GM12878 (cell line): ENCODE results near the gene MSH3. TPM values are rescaled to one million over a fixed set of nuclear protein-coding genes. Genes with fewer than 3 reads are reported as not detected.

ENCODE experiments used
- ATAC-seq: fragments of 200-7000 bp; cut with Tn5 transposase; 3 replicates; pipeline ENCODE4 v1.9.1; 2020; ENCODE audit warnings: mild to moderate bottlenecking, moderate library complexity
- BruUV-seq: library from RNA; stranded (reverse); fragments of 400-500 nt; replicated peaks from 2 replicates; lab custom pipeline; 2021; lab: Mats Ljungman, UMichigan
- CTCF ChIA-PET: fragments of 300-600 bp; sonication (Branson Sonifier 250); formaldehyde crosslinking; extraction: SDS; loops from one replicate; lab custom pipeline; 2021; ENCODE audit warnings: inconsistent platforms; lab: Yijun Ruan, JAX
- POLR2A ChIA-PET: fragments of 350-600 bp; formaldehyde crosslinking; extraction: SDS; loops from one replicate; lab custom pipeline; 2021; ENCODE audit warnings: inconsistent platforms; lab: Charles Lee
- RAD21 ChIA-PET: fragments of 300-600 bp; sonication (Branson Sonifier 250); formaldehyde crosslinking; loops from one replicate; lab custom pipeline; 2023; ENCODE audit warnings: antibody characterized with exemption; ENCODE audit not compliant: unreplicated experiment; lab: Charles Lee
- SMC1A ChIA-PET: fragments of 300-600 bp; sonication (Branson Sonifier 250); formaldehyde crosslinking; loops from one replicate; lab custom pipeline; 2023; ENCODE audit not compliant: unreplicated experiment, uncharacterized antibody; lab: Charles Lee
- DNase-seq: peaks from one replicate; pipeline ENCODE4 v3.0.0-alpha.2; 2011; ENCODE audit warnings: low read depth, low spot score
- FAIRE-seq: peaks from 3 replicates; lab custom pipeline; 2011; peaks lifted over from hg19 to GRCh38; lab: Jason Lieb, UNC
- H2AFZ ChIP-seq: 2 replicates; pipeline ENCODE4 v1.6.0; 2011; ENCODE audit warnings: low read depth, low read length, control low read depth; ENCODE audit not compliant: control insufficient read depth
- H3K27ac ChIP-seq: 2 replicates; pipeline ENCODE4 v1.5.1; 2011; ENCODE audit warnings: control low read depth; ENCODE audit not compliant: control insufficient read depth, insufficient read depth
- H3K27me3 ChIP-seq, 2 experiments: replicated peaks in 1 of 2; 2 replicates each; pipeline versions ENCODE4 v1.6.0 to v1.6.1; 2011; ENCODE audit warnings: low read length in 1 of 2; ENCODE audit not compliant: control insufficient read depth in 2 of 2, insufficient read depth in 2 of 2
- H3K36me3 ChIP-seq, 2 experiments: 2 replicates each; pipeline ENCODE4 v1.5.1; 2011; ENCODE audit warnings: low read length in 1 of 2; ENCODE audit not compliant: control insufficient read depth in 2 of 2, insufficient read depth in 2 of 2
- H3K4me1 ChIP-seq: 2 replicates; pipeline ENCODE4 v1.6.1; 2011; ENCODE audit warnings: mild to moderate bottlenecking, low read length, moderate library complexity, mixed read lengths; ENCODE audit not compliant: control insufficient read depth, insufficient read depth
- H3K4me2 ChIP-seq: 2 replicates; pipeline ENCODE4 v1.6.0; 2011; ENCODE audit warnings: control low read depth; ENCODE audit not compliant: control insufficient read depth, insufficient read depth
- H3K4me3 ChIP-seq: fragments of 200-600 bp; sonication (generic); 2 replicates; pipeline ENCODE4 v1.5.1; 2016
- H3K79me2 ChIP-seq: 2 replicates; pipeline ENCODE4 v1.6.0; 2011; ENCODE audit warnings: low read length; ENCODE audit not compliant: control insufficient read depth, insufficient read depth
- H3K9ac ChIP-seq: 2 replicates; pipeline ENCODE4 v1.8.0; 2011; ENCODE audit warnings: low read length, control low read depth, mixed read lengths; ENCODE audit not compliant: control insufficient read depth, insufficient read depth
- H3K9me3 ChIP-seq: replicated peaks from 3 replicates; pipeline ENCODE4 v1.5.1; 2011; ENCODE audit warnings: mild to moderate bottlenecking, low read length; ENCODE audit not compliant: control insufficient read depth, insufficient read depth
- H4K20me1 ChIP-seq: 2 replicates; pipeline ENCODE4 v1.6.0; 2011; ENCODE audit not compliant: control insufficient read depth, insufficient read depth
- BACH1 ChIP-seq: fragments of 450-650 bp; IDR thresholded peaks from 2 replicates; pipeline ENCODE4 v1.6.1; 2017; ENCODE audit warnings: mild to moderate bottlenecking, borderline replicate concordance
- CHD2 ChIP-seq: IDR thresholded peaks from 2 replicates; pipeline ENCODE4 v1.6.1; 2011; ENCODE audit warnings: low read depth, low read length, improper control_type of control experiment, borderline replicate concordance
- E2F8 ChIP-seq: fragments of 450-650 bp; IDR thresholded peaks from 2 replicates; pipeline ENCODE4 v1.6.1; 2018; ENCODE audit warnings: mild to moderate bottlenecking, low read depth, moderate library complexity; ENCODE audit not compliant: partially characterized antibody
- GATAD2B ChIP-seq: fragments of 450-650 bp; conservative IDR thresholded peaks from 2 replicates; pipeline ENCODE4 v1.6.1; 2017; ENCODE audit warnings: low read depth, mild to moderate bottlenecking, moderate library complexity
- MTA3 ChIP-seq: IDR thresholded peaks from 2 replicates; pipeline ENCODE4 v1.6.1; 2012; ENCODE audit warnings: low read length, inconsistent platforms, borderline replicate concordance
- NR2C1 ChIP-seq: fragments of 450-650 bp; IDR thresholded peaks from 2 replicates; pipeline ENCODE4 v1.6.1; 2017; ENCODE audit warnings: antibody characterized with exemption, mild to moderate bottlenecking, moderate library complexity
- PAX5 ChIP-seq: IDR thresholded peaks from 2 replicates; pipeline ENCODE4 v1.6.1; 2011; ENCODE audit warnings: low read depth, low read length, borderline replicate concordance
- POLR2A ChIP-seq: IDR thresholded peaks from 2 replicates; pipeline ENCODE4 v1.6.1; 2011; ENCODE audit warnings: low read depth, mild to moderate bottlenecking, low read length
- POLR2AphosphoS2 ChIP-seq: IDR thresholded peaks from 2 replicates; pipeline ENCODE4 v1.6.1; 2011; ENCODE audit warnings: low read depth, mild to moderate bottlenecking, low read length, improper control_type of control experiment, moderate library complexity
- RB1 ChIP-seq: fragments of 450-650 bp; formaldehyde crosslinking; IDR thresholded peaks from 2 replicates; pipeline ENCODE4 v1.6.1; 2017; ENCODE audit warnings: mild to moderate bottlenecking, borderline replicate concordance
- SIX5 ChIP-seq: IDR thresholded peaks from 2 replicates; pipeline ENCODE4 v1.6.1; 2011; ENCODE audit warnings: mild to moderate bottlenecking, low read depth, low read length, moderate library complexity; ENCODE audit not compliant: severe bottlenecking
- WGBS: methylation state at CpG from one replicate; pipeline ENCODE4 v1.1.6; 2016; ENCODE audit warnings: low lambda C conversion rate; ENCODE audit not compliant: insufficient replicate concordance, insufficient coverage; ENCODE audit errors: missing lambda C conversion rate; 5-methylcytosine and 5-hydroxymethylcytosine counted together
- in situ Hi-C: fragments of 300-500 bp; cut with MboI; formaldehyde crosslinking; loops from 9 replicates; pipeline ENCODE4 v1.14.3; 2018; ENCODE audit warnings: mixed read lengths
- intact Hi-C: fragments of 100-400 bp; cut with micrococcal nuclease; formaldehyde crosslinking; loops from one replicate; pipeline ENCODE4 v1.14.2; 2022; ENCODE audit not compliant: unreplicated experiment
- polyA plus RNA-seq, 11 experiments: library from polyadenylated mRNA; depleted of rRNA in 4 of 11; unstranded in 6 of 11; stranded (reverse) in 5 of 11; fragments of >200 nt; fragmentation: Nextera tagmentation in 4 of 11; fragmentation: Illumina TruSeq in 1 of 11; extraction: Ambion mirVana in 4 of 11; extraction: Trizol in 1 of 11; gene quantifications; 1 replicate in 1 of 11; 2 replicates in 10 of 11; pipeline versions ENCODE4 v1.2.1 to v1.2.3, GENCODE V29; 2011 to 2016; ENCODE audit warnings: inconsistent platforms in 2 of 11, missing spikeins in 2 of 11, low read depth in 1 of 11
- total RNA-seq, 4 experiments: library from RNA; depleted of rRNA in 3 of 4; stranded (reverse); fragments of >200 nt in 3 of 4; fragmentation: Illumina TruSeq in 1 of 4; extraction: Trizol in 1 of 4; gene quantifications; 2 replicates each; pipeline versions ENCODE4 v1.2.1 to v1.2.3, GENCODE V29; 2013 to 2021
- TF ChIP-seq, protein P1 (sequence below): fragments of 450-650 bp; IDR thresholded peaks from 2 replicates; pipeline ENCODE4 v1.6.1; 2018; ENCODE audit warnings: borderline replicate concordance, mild to moderate bottlenecking; ENCODE audit not compliant: partially characterized antibody
- TF ChIP-seq, protein P2 (sequence below): IDR thresholded peaks from 2 replicates; pipeline ENCODE4 v1.6.1; 2012; ENCODE audit warnings: low read depth, low read length, improper control_type of control experiment

The MSH3 gene
- total and polyA plus RNA-seq, 10 of the 15 experiments (the other 5 are each of a cell fraction or from before 2014, with no cell fraction given) = 4.7 to 17.5 (median 12.2) TPM

DNA sequence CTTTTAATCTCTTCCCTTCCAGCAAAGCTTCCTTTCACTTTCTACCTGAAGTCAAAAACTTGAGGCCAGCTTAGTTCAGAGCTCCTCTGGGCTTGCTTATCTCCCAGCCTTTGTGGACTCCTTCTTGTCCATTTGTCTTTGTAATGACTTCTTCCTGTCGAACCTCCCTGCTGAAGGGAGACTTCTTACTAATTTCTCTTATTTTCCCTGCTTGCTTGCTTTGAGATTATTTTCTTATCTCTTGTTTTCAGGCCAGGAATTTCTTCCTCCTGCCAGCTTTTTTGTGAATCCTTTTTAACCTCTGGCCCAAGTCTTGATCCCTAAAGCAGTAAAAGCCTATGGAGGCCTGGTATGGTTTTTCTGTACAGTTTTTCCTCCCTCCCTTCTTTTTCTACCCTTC is 47.1 kb downstream of the MSH3 start:
- ATAC-seq (no peak), DNase-seq (no peak), FAIRE-seq (no peak)
- no TSS peak for BruUV-seq
- Histone ChIP-seq H3K27ac (no peak overlapping the region), H4K20me1 (no peaks in the 10 kb centered on the region), H3K4me3 (no peak overlapping the region), H3K27me3 (no peaks in the 10 kb centered on the region), H3K9ac (no peak overlapping the region), H3K4me1 (no peaks in the 10 kb centered on the region), H3K36me3 (peaks cover 2 to 3% of the 10 kb centered on the region in 2 experiments; a peak in 3 of 4 replicates), H3K4me2 (no peak overlapping the region), H3K9me3 (no peaks in the 10 kb centered on the region), H2AFZ (no peak overlapping the region), H3K79me2 (no peaks in the 10 kb centered on the region)
- ChIA-PET POLR2A (no interaction called here), CTCF (no interaction called here), RAD21 (no interaction called here), SMC1A (interaction anchor here (1.2 to 1.7 kb wide), 2 partner anchors 15 to 462 kb away, joined by 3 to 4 read pairs; no protein-coding TSS in a partner anchor)
- 87% methylated on average over 1 of the region's 1 CpG for WGBS
- TF ChIP-seq POLR2A (no peak), MTA3 (no peak), CHD2 (no peak), BACH1 (no peak), PAX5 (no peak), RB1 (no peak), POLR2AphosphoS2 (no peak), SIX5 (no peak)
- in situ Hi-C loops = loop anchor here (10.0 kb wide), 1 partner anchor 463 kb away; no protein-coding TSS in a partner anchor
- intact Hi-C loops = no loop called here

- Histone ChIP-seq H2AFZ (no peak overlapping the region), H3K27ac (no peak overlapping the region), H3K4me3 (no peak overlapping the region), H3K9me3 (no peaks in the 10 kb centered on the region), H3K9ac (no peak overlapping the region), H3K4me1 (no peaks in the 10 kb centered on the region), H3K4me2 (no peak overlapping the region), H4K20me1 (no peaks in the 10 kb centered on the region), H3K79me2 (no peaks in the 10 kb centered on the region), H3K27me3 (no peaks in the 10 kb centered on the region), H3K36me3 (peaks cover 2 to 5% of the 10 kb centered on the region in 2 experiments; a peak in 3 of 4 replicates)
- ChIA-PET RAD21 (interaction anchor here (0.6 kb wide), 1 partner anchor 26 kb away, joined by 3 read pairs; no protein-coding TSS in a partner anchor), CTCF (interaction anchor here (0.9 to 1.3 kb wide), 2 partner anchors 14 to 17 kb away, joined by 3 read pairs; no protein-coding TSS in a partner anchor), POLR2A (no interaction called here), SMC1A (interaction anchor here (0.7 kb wide), 1 partner anchor 17 kb away, joined by 3 read pairs; no protein-coding TSS in a partner anchor)
- ATAC-seq (no peak), DNase-seq (no peak), FAIRE-seq (no peak)
- no TSS peak for BruUV-seq
- in situ Hi-C loops (loop anchor here (10.0 kb wide), 1 partner anchor 462 kb away; no protein-coding TSS in a partner anchor), intact Hi-C loops (no loop called here)
- TF ChIP-seq, protein P1, sequence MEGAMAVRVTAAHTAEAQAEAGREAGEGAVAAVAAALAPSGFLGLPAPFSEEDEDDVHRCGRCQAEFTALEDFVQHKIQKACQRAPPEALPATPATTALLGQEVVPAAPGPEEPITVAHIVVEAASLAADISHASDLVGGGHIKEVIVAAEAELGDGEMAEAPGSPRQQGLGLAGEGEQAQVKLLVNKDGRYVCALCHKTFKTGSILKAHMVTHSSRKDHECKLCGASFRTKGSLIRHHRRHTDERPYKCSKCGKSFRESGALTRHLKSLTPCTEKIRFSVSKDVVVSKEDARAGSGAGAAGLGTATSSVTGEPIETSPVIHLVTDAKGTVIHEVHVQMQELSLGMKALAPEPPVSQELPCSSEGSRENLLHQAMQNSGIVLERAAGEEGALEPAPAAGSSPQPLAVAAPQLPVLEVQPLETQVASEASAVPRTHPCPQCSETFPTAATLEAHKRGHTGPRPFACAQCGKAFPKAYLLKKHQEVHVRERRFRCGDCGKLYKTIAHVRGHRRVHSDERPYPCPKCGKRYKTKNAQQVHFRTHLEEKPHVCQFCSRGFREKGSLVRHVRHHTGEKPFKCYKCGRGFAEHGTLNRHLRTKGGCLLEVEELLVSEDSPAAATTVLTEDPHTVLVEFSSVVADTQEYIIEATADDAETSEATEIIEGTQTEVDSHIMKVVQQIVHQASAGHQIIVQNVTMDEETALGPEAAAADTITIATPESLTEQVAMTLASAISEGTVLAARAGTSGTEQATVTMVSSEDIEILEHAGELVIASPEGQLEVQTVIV = no peak
- TF ChIP-seq, protein P2, sequence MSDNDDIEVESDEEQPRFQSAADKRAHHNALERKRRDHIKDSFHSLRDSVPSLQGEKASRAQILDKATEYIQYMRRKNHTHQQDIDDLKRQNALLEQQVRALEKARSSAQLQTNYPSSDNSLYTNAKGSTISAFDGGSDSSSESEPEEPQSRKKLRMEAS = no peak
- TF ChIP-seq E2F8 = no peak
- no peak for TF ChIP-seq GATAD2B
- TF ChIP-seq NR2C1 = no peak
- no peak for TF ChIP-seq CHD2
Measured at GRCh38 chr5:80703291-80703690, 48.8 kb downstream of the MSH3 start.
